ENCODE measurements around the gene SLC26A5.

The SLC26A5 gene

DNA sequence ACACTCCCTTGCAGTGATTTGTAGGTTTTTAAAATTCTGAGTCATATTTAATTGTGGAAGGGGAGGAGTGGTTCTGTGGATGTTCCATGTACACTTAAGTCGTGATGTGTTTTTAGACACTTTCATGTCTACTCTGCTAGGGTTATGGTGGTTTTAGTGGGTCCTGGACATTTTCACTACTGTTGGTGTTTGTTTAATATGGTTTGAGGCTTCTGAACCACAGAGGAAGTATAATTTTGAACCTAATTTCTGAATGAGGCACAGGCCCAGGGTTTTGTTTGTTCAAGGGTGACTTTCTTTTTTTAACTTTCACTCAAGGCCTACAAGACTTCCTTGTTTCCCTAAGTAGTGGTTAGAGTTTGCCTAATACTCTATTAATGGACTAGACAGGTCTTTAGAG is 13.3 kb downstream of the SLC26A5 start:
- Histone ChIP-seq H3K4ac (ENCODE audit: low read depth, low read length) (no peak overlapping the region), H3K18ac (ENCODE audit: low read length) (no peak overlapping the region), H2AK5ac (ENCODE audit: low read length) (no peak overlapping the region), H2BK120ac (ENCODE audit: insufficient read depth, low read length, poor library complexity) (no peak overlapping the region), H3K23ac (ENCODE audit: low read length) (no peak overlapping the region), H3K9me3 (ENCODE audit: insufficient read depth, low read depth, low read length) (no peaks in the 10 kb centered on the region), H2BK12ac (ENCODE audit: low read length) (no peak overlapping the region), H4K8ac (ENCODE audit: low read depth, low read length) (no peak overlapping the region), H4K12ac (ENCODE audit: low read depth, low read length) (no peak overlapping the region), H3K9ac (ENCODE audit: low read length) (no peak overlapping the region), H3K79me2 (ENCODE audit: control insufficient read depth, insufficient read depth, low read length, poor library complexity) (no peaks in the 10 kb centered on the region), H3K27ac (ENCODE audit: low read depth, low read length) (no peak overlapping the region), H3K27me3 (ENCODE audit: insufficient read depth, low read length) (no peaks in the 10 kb centered on the region), H2AFZ (ENCODE audit: insufficient read depth, low read length, poor library complexity) (no peak overlapping the region), H3K36me3 (ENCODE audit: control insufficient read depth in 1 of 2, insufficient read depth in 2 of 2, low read length in 2 of 2) (no peaks in the 10 kb centered on the region), H3K14ac (ENCODE audit: low read length) (no peak overlapping the region), H2BK5ac (ENCODE audit: low read depth, low read length, poor library complexity) (no peak overlapping the region), H3K79me1 (ENCODE audit: low read length) (no peaks in the 10 kb centered on the region), H3K4me1 (ENCODE audit: control insufficient read depth in 1 of 2, insufficient read depth in 2 of 2, low read length in 2 of 2) (no peaks in the 10 kb centered on the region), H3K4me3 (ENCODE audit: low read depth, low read length) (no peak overlapping the region), H3K4me2 (ENCODE audit: low read length) (no peak overlapping the region), H4K91ac (ENCODE audit: low read depth, low read length) (no peak overlapping the region)
- DNase-seq = no peak
- WGBS (ENCODE audit: extremely low coverage, insufficient coverage, insufficient read length) = no CpG with 5 or more reads among the region's 1 CpG

DNA sequence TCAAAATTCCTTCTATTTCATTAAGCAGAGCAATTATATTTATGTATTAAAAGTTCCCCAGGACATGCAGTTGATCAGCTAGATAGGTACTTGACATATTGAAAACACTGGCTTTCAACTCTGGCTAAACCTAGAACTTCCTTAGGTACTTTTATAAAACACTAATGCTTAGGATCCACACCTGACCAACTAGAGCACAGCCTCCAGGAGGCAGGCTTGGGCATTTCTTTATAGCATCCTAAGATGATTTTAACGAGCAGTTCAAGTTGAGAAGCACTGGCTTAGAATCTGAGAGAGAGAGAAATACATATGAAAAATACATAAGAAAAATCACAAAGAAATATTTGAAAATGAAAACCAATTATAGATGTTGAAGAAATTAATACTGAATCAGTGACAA is 20.8 kb downstream of the SLC26A5 start:
- H3K4me3 ChIP-seq (ENCODE audit: low read depth, low read length) = no peak overlapping the region
- no peak overlapping the region for H2BK120ac ChIP-seq (ENCODE audit: insufficient read depth, low read length, poor library complexity)
- DNase-seq = no peak
- no peak overlapping the region for H3K4ac ChIP-seq (ENCODE audit: low read depth, low read length)
- no peak overlapping the region for H3K27ac ChIP-seq (ENCODE audit: low read depth, low read length)
- H3K9ac ChIP-seq (ENCODE audit: low read length) = no peak overlapping the region
- no peak overlapping the region for H3K4me2 ChIP-seq (ENCODE audit: low read length)
- H2AK5ac ChIP-seq (ENCODE audit: low read length) = no peak overlapping the region
- no peak overlapping the region for H3K14ac ChIP-seq (ENCODE audit: low read length)
- H3K36me3 ChIP-seq (ENCODE audit: control insufficient read depth in 1 of 2, insufficient read depth in 2 of 2, low read length in 2 of 2) = no peaks in the 10 kb centered on the region
- H4K91ac ChIP-seq (ENCODE audit: low read depth, low read length) = no peak overlapping the region
- H3K4me1 ChIP-seq (ENCODE audit: control insufficient read depth in 1 of 2, insufficient read depth in 2 of 2, low read length in 2 of 2) = no peaks in the 10 kb centered on the region
- H3K23ac ChIP-seq (ENCODE audit: low read length) = no peak overlapping the region
- no peak overlapping the region for H2BK12ac ChIP-seq (ENCODE audit: low read length)
- no peaks in the 10 kb centered on the region for H3K79me1 ChIP-seq (ENCODE audit: low read length)
- H3K27me3 ChIP-seq (ENCODE audit: insufficient read depth, low read length) = no peaks in the 10 kb centered on the region
- no peak overlapping the region for H2BK5ac ChIP-seq (ENCODE audit: low read depth, low read length, poor library complexity)
- H4K12ac ChIP-seq (ENCODE audit: low read depth, low read length) = no peak overlapping the region
- WGBS (ENCODE audit: extremely low coverage, insufficient coverage, insufficient read length) = no CpG with 5 or more reads among the region's 1 CpG
- H4K8ac ChIP-seq (ENCODE audit: low read depth, low read length) = no peak overlapping the region
- H3K9me3 ChIP-seq (ENCODE audit: insufficient read depth, low read depth, low read length) = no peaks in the 10 kb centered on the region
- no peaks in the 10 kb centered on the region for H3K79me2 ChIP-seq (ENCODE audit: control insufficient read depth, insufficient read depth, low read length, poor library complexity)
- no peak overlapping the region for H3K18ac ChIP-seq (ENCODE audit: low read length)
- H2AFZ ChIP-seq (ENCODE audit: insufficient read depth, low read length, poor library complexity) = no peak overlapping the region

DNA sequence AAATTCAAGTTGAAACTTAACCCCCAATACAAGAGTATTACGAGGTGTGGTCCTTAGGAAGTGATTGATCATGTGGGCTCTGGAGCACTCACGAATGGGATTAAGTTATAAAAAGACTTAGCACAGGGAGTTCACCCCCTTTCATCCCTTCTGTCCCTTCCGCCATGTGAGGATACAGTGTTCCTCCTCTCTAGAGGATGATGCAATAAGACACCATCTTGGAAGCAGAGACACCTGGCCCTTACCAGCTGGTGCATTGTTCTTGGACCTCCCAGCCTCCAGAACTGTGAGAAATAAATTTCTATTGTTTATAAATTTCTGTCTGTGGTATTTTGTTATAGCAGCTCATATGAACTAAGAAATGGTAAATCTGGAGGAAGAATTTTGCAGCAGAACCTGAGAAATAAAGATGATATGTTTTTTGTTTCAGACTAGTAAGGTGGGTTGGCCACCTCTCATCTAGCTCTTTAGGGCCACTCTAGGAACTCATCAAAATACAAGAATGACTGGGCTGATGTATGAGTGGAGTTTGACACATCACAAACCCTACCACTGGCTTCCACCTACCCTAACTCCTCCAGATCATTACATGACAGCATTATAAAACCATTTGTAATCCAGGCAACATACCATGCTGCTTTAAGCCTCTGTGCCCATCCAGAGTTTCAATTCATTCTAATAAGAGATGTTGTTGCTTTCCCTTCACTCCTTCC is 22.4 kb downstream of the SLC26A5 start:
- no peak overlapping the region for H3K4me3 ChIP-seq (ENCODE audit: low read depth, low read length)
- no peak overlapping the region for H3K14ac ChIP-seq (ENCODE audit: low read length)
- H3K23ac ChIP-seq (ENCODE audit: low read length) = no peak overlapping the region
- DNase-seq = no peak
- no peak overlapping the region for H4K8ac ChIP-seq (ENCODE audit: low read depth, low read length)
- no peaks in the 10 kb centered on the region for H3K79me1 ChIP-seq (ENCODE audit: low read length)
- no peak overlapping the region for H3K27ac ChIP-seq (ENCODE audit: low read depth, low read length)
- no CpG with 5 or more reads among the region's 3 CpGs for WGBS (ENCODE audit: extremely low coverage, insufficient coverage, insufficient read length)
- no peak overlapping the region for H2AFZ ChIP-seq (ENCODE audit: insufficient read depth, low read length, poor library complexity)
- no peak overlapping the region for H4K12ac ChIP-seq (ENCODE audit: low read depth, low read length)
- H3K9me3 ChIP-seq (ENCODE audit: insufficient read depth, low read depth, low read length) = no peaks in the 10 kb centered on the region
- no peak overlapping the region for H2BK12ac ChIP-seq (ENCODE audit: low read length)
- H3K36me3 ChIP-seq (ENCODE audit: control insufficient read depth in 1 of 2, insufficient read depth in 2 of 2, low read length in 2 of 2) = no peaks in the 10 kb centered on the region
- H3K9ac ChIP-seq (ENCODE audit: low read length) = no peak overlapping the region
- no peak overlapping the region for H2BK5ac ChIP-seq (ENCODE audit: low read depth, low read length, poor library complexity)
- H3K4ac ChIP-seq (ENCODE audit: low read depth, low read length) = no peak overlapping the region
- H2BK120ac ChIP-seq (ENCODE audit: insufficient read depth, low read length, poor library complexity) = no peak overlapping the region
- H3K4me1 ChIP-seq (ENCODE audit: control insufficient read depth in 1 of 2, insufficient read depth in 2 of 2, low read length in 2 of 2) = no peaks in the 10 kb centered on the region
- H4K91ac ChIP-seq (ENCODE audit: low read depth, low read length) = no peak overlapping the region
- H3K18ac ChIP-seq (ENCODE audit: low read length) = no peak overlapping the region
- no peaks in the 10 kb centered on the region for H3K79me2 ChIP-seq (ENCODE audit: control insufficient read depth, insufficient read depth, low read length, poor library complexity)
- H2AK5ac ChIP-seq (ENCODE audit: low read length) = no peak overlapping the region
- H3K4me2 ChIP-seq (ENCODE audit: low read length) = no peak overlapping the region
- no peaks in the 10 kb centered on the region for H3K27me3 ChIP-seq (ENCODE audit: insufficient read depth, low read length)

DNA sequence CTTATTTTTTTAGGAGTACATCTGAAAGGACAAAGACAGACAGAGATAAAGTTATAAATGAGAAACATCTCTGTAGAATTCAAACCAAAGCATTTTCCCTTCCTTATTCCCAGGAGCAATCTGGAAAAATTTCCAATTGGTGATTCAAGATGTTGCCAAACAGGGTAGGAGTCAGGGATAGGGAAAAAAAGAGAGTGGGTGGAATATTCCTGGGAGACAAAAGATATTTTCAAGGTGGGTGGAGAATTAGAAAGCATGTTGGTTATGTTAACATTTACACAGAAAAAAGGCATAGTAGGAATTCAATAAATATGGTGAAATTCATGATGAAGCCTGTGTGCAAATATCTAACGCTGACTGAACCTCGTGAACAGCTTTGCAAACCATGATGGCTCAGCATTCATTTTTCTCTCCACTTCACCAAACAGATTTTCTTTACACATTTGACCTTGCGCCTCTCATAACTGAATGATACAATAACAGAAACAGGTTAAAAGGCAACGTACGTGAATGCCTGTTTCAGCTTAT is 25.1 kb downstream of the SLC26A5 start:
- Histone ChIP-seq H2BK12ac (ENCODE audit: low read length) (no peak overlapping the region), H3K9ac (ENCODE audit: low read length) (no peak overlapping the region), H3K4ac (ENCODE audit: low read depth, low read length) (no peak overlapping the region), H3K79me1 (ENCODE audit: low read length) (no peaks in the 10 kb centered on the region), H2AFZ (ENCODE audit: insufficient read depth, low read length, poor library complexity) (no peak overlapping the region), H2BK5ac (ENCODE audit: low read depth, low read length, poor library complexity) (no peak overlapping the region), H3K4me1 (ENCODE audit: control insufficient read depth in 1 of 2, insufficient read depth in 2 of 2, low read length in 2 of 2) (no peaks in the 10 kb centered on the region), H3K9me3 (ENCODE audit: insufficient read depth, low read depth, low read length) (no peaks in the 10 kb centered on the region), H4K12ac (ENCODE audit: low read depth, low read length) (no peak overlapping the region), H3K4me2 (ENCODE audit: low read length) (no peak overlapping the region), H2AK5ac (ENCODE audit: low read length) (no peak overlapping the region), H3K27ac (ENCODE audit: low read depth, low read length) (no peak overlapping the region), H3K36me3 (ENCODE audit: control insufficient read depth in 1 of 2, insufficient read depth in 2 of 2, low read length in 2 of 2) (no peaks in the 10 kb centered on the region), H3K23ac (ENCODE audit: low read length) (no peak overlapping the region), H3K4me3 (ENCODE audit: low read depth, low read length) (no peak overlapping the region), H2BK120ac (ENCODE audit: insufficient read depth, low read length, poor library complexity) (no peak overlapping the region), H3K14ac (ENCODE audit: low read length) (no peak overlapping the region), H4K8ac (ENCODE audit: low read depth, low read length) (no peak overlapping the region), H4K91ac (ENCODE audit: low read depth, low read length) (no peak overlapping the region), H3K79me2 (ENCODE audit: control insufficient read depth, insufficient read depth, low read length, poor library complexity) (no peaks in the 10 kb centered on the region), H3K27me3 (ENCODE audit: insufficient read depth, low read length) (no peaks in the 10 kb centered on the region), H3K18ac (ENCODE audit: low read length) (no peak overlapping the region)
- no CpG with 5 or more reads among the region's 5 CpGs for WGBS (ENCODE audit: extremely low coverage, insufficient coverage, insufficient read length)
- DNase-seq = no peak
